GM21825 (cell line): ENCODE data around the gene MYL9.
"Not testable (repeated sequence)": the region's sequence is repeated elsewhere in the genome, so short reads cannot be mapped to it uniquely, and the experiment has no call there.

Experiments used
- ATAC-seq: cut with Tn5 transposase; IDR thresholded peaks from one replicate; pipeline ENCODE4 v1.9.1; 2021; ENCODE audit warnings: mild to moderate bottlenecking, moderate library complexity; ENCODE audit not compliant: unreplicated experiment

The MYL9 gene

GRCh38 chr20:36541227-36541767 lies at the start of gene MYL9:
MYL9 (plus strand) TSS chr20:36541519; CDS start chr20:36544885, 3,366 bp downstream.
- no peak for ATAC-seq

- no peak for ATAC-seq
Measured at GRCh38 chr20:36491901-36492617, 49.3 kb upstream of the MYL9 start.

GRCh38 chr20:36493051-36493800 lies 48.1 kb upstream of the MYL9 start:
- no peak for ATAC-seq

- ATAC-seq, result no peak
Measured at GRCh38 chr20:36493801-36494114, 47.6 kb upstream of the MYL9 start.

GRCh38 chr20:36496707-36497669 lies 44.3 kb upstream of the MYL9 start:
- no peak for ATAC-seq

- ATAC-seq, result no peak
Measured at GRCh38 chr20:36497856-36498255, 43.5 kb upstream of the MYL9 start.

- no peak for ATAC-seq
Measured at GRCh38 chr20:36498386-36499179, 42.7 kb upstream of the MYL9 start.

GRCh38 chr20:36499211-36499610 lies 42.1 kb upstream of the MYL9 start:
- no peak for ATAC-seq

GRCh38 chr20:36499723-36500501 lies 41.4 kb upstream of the MYL9 start:
- ATAC-seq, result no peak

GRCh38 chr20:36501367-36502006 lies 39.8 kb upstream of the MYL9 start:
- no peak for ATAC-seq

- no peak for ATAC-seq
Measured at GRCh38 chr20:36504295-36504694, 37.0 kb upstream of the MYL9 start.

GRCh38 chr20:36506253-36506652 lies 35.1 kb upstream of the MYL9 start:
- ATAC-seq, result no peak

GRCh38 chr20:36507746-36508145 lies 33.6 kb upstream of the MYL9 start:
- no peak for ATAC-seq

- no peak for ATAC-seq
Measured at GRCh38 chr20:36519012-36519719, 22.2 kb upstream of the MYL9 start.

GRCh38 chr20:36519944-36520343 lies 21.4 kb upstream of the MYL9 start:
- ATAC-seq, result no peak

GRCh38 chr20:36521526-36521925 lies 19.8 kb upstream of the MYL9 start:
- no peak for ATAC-seq

- ATAC-seq, result not testable (repeated sequence)
Measured at GRCh38 chr20:36522412-36522811, 18.9 kb upstream of the MYL9 start.

GRCh38 chr20:36523341-36523740 lies 18.0 kb upstream of the MYL9 start:
- ATAC-seq, result no peak
